Liver (tissue), 3 donors: Measurements from ENCODE around the gene ARPC4.

ENCODE experiments used
- CTCF ChIP-seq: fragments of 150-350 bp; IDR thresholded peaks from 2 replicates; pipeline ENCODE4 v1.5.1; 2017; ENCODE audit warnings: improper control_type of control experiment, low read depth, low read length; ENCODE audit not compliant: missing input control
- FOXA1 ChIP-seq: IDR thresholded peaks from 2 replicates; pipeline ENCODE4 v1.6.1; 2016; ENCODE audit warnings: antibody characterized with exemption
- GABPA ChIP-seq, 2 donors: IDR thresholded peaks in 1 of 2; conservative IDR thresholded peaks in 1 of 2; 2 replicates each; pipeline ENCODE4 v1.6.1; 2016; ENCODE audit warnings: antibody characterized with exemption in 2 of 2, mild to moderate bottlenecking in 1 of 2, moderate library complexity in 1 of 2
- RAD21 ChIP-seq, 2 donors: IDR thresholded peaks; 2 replicates each; pipeline ENCODE4 v1.6.1; 2016; ENCODE audit warnings: antibody characterized with exemption in 2 of 2, mild to moderate bottlenecking in 2 of 2
- SP1 ChIP-seq: IDR thresholded peaks from 2 replicates; pipeline ENCODE4 v1.6.1; 2018; ENCODE audit warnings: antibody characterized with exemption, mild to moderate bottlenecking
- TAF1 ChIP-seq: conservative IDR thresholded peaks from 2 replicates; pipeline ENCODE4 v1.6.1; 2016; ENCODE audit warnings: antibody characterized with exemption, mild to moderate bottlenecking
- YY1 ChIP-seq: IDR thresholded peaks from 2 replicates; pipeline ENCODE4 v1.6.1; 2016; ENCODE audit warnings: antibody characterized with exemption, mild to moderate bottlenecking
- TF ChIP-seq, protein P1 (sequence below): IDR thresholded peaks from 2 replicates; pipeline ENCODE4 v1.6.1; 2016; ENCODE audit warnings: antibody characterized with exemption, mild to moderate bottlenecking
- donor health status: healthy.
- donor health status: healthy.

- no peak for TF ChIP-seq CTCF
- TF ChIP-seq SP1: peak; percentile 11
- TF ChIP-seq FOXA1: no peak
- no peak for TF ChIP-seq YY1
- TF ChIP-seq TAF1: no peak
- no peak for TF ChIP-seq GABPA (IDR thresholded peaks at IDR 0.05 in 1 of 2, conservative IDR thresholded peaks at IDR 0.05 in 1 of 2)
- TF ChIP-seq RAD21 (IDR thresholded peaks at IDR 0.05): no peak
- TF ChIP-seq, protein P1, sequence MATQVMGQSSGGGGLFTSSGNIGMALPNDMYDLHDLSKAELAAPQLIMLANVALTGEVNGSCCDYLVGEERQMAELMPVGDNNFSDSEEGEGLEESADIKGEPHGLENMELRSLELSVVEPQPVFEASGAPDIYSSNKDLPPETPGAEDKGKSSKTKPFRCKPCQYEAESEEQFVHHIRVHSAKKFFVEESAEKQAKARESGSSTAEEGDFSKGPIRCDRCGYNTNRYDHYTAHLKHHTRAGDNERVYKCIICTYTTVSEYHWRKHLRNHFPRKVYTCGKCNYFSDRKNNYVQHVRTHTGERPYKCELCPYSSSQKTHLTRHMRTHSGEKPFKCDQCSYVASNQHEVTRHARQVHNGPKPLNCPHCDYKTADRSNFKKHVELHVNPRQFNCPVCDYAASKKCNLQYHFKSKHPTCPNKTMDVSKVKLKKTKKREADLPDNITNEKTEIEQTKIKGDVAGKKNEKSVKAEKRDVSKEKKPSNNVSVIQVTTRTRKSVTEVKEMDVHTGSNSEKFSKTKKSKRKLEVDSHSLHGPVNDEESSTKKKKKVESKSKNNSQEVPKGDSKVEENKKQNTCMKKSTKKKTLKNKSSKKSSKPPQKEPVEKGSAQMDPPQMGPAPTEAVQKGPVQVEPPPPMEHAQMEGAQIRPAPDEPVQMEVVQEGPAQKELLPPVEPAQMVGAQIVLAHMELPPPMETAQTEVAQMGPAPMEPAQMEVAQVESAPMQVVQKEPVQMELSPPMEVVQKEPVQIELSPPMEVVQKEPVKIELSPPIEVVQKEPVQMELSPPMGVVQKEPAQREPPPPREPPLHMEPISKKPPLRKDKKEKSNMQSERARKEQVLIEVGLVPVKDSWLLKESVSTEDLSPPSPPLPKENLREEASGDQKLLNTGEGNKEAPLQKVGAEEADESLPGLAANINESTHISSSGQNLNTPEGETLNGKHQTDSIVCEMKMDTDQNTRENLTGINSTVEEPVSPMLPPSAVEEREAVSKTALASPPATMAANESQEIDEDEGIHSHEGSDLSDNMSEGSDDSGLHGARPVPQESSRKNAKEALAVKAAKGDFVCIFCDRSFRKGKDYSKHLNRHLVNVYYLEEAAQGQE: no peak
These were observed 42.1 kb upstream of the ARPC4 start for GRCh38 chr3:9750556-9751411.
